Measurements from ENCODE around the gene HRC.

The HRC gene

GRCh38 chr19:49117677-49118564 lies 37.3 kb downstream of the HRC start:
- peak overlapping the region; percentile 72 for H3K4me3 ChIP-seq (ENCODE audit: low read depth, low read length)

GRCh38 chr19:49116544-49116943 lies 38.7 kb downstream of the HRC start:
- no peak overlapping the region for H3K4me3 ChIP-seq (ENCODE audit: low read depth, low read length)

- peak overlapping the region; percentile 58 for H3K4me3 ChIP-seq (ENCODE audit: low read depth, low read length)
Measured at GRCh38 chr19:49114630-49115363, 40.4 kb downstream of the HRC start.

GRCh38 chr19:49113762-49114629 lies 41.2 kb downstream of the HRC start, which contains the start of gene LIN7B:
LIN7B (plus strand) TSS chr19:49114370; CDS start chr19:49114405, 35 bp downstream.
- H3K4me3 ChIP-seq (ENCODE audit: low read depth, low read length) = peak within 1 kb of the TSS; percentile 58

GRCh38 chr19:49111218-49111998 lies 43.8 kb downstream of the HRC start:
- H3K4me3 ChIP-seq (ENCODE audit: low read depth, low read length) = no peak overlapping the region

- no peak overlapping the region for H3K4me3 ChIP-seq (ENCODE audit: low read depth, low read length)
Measured at GRCh38 chr19:49110567-49110966, 44.6 kb downstream of the HRC start.

GRCh38 chr19:49109569-49110233 lies 45.5 kb downstream of the HRC start:
- H3K4me3 ChIP-seq (ENCODE audit: low read depth, low read length) = no peak overlapping the region

GRCh38 chr19:49109051-49109450 lies 46.1 kb downstream of the HRC start:
- H3K4me3 ChIP-seq (ENCODE audit: low read depth, low read length) = no peak overlapping the region

GRCh38 chr19:49107625-49108459 lies 47.4 kb downstream of the HRC start:
- H3K4me3 ChIP-seq (ENCODE audit: low read depth, low read length) = no peak overlapping the region

- no peak overlapping the region for H3K4me3 ChIP-seq (ENCODE audit: low read depth, low read length)
Measured at GRCh38 chr19:49106648-49107135, 48.5 kb downstream of the HRC start.

- no peak overlapping the region for H3K4me3 ChIP-seq (ENCODE audit: low read depth, low read length)
Measured at GRCh38 chr19:49104229-49104864, 50.8 kb downstream of the HRC start.

- no peak overlapping the region for H3K4me3 ChIP-seq (ENCODE audit: low read depth, low read length)
Measured at GRCh38 chr19:49103331-49104085, 51.7 kb downstream of the HRC start.

GRCh38 chr19:49102303-49102702 lies 52.9 kb downstream of the HRC start:
- H3K4me3 ChIP-seq (ENCODE audit: low read depth, low read length) = no peak overlapping the region

All from iPS-11a (cell line).